ENCODE data around the gene CASP7. TPM values are rescaled to one million over a fixed set of nuclear protein-coding genes. Genes with fewer than 3 reads are reported as not detected.

Gene CASP7
- total RNA-seq, 4 donors from 2014 or later = 34.0 to 233 (median 101) TPM

DNA sequence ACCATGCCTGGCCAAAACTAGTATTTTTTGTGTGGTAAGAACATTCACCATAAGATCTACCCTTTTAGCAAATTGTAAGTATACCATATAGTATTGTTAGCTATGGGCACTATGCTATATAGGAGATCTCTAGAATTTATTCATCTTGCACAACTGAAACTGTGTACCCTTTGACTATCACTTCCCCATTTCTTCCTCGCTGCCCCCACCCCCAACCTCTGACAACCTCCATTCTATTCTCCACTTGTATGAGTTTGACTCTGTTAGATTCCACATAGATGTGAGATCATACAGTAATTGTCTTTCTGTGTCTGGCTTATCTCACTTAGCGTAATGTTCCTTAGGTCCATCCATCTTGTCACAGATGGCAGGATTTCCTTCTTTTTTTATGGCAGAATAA lies 3.6 kb downstream of the CASP7 start:
- peaks cover 3 to 32% (median 19%) of the 10 kb centered on the region in 4 donors for H3K4me1 ChIP-seq
- no peak overlapping the region for H3K27ac ChIP-seq
- H3K36me3 ChIP-seq = no peaks in the 10 kb centered on the region
- H3K27me3 ChIP-seq = no peaks in the 10 kb centered on the region
- intact Hi-C loops (cut with DNase I; ENCODE audit: low total_unique reads) (no loop called here), in situ Hi-C loops (cut with MboI; ENCODE audit: low pct_ligation_motif_present in 1 of 4, low pct_unique_long_range_greater_than_20kb in 1 of 4, low sequenced_read_pairs in 3 of 4) (no loop called here)
- no peak for DNase-seq
- 85 to 87% methylated on average over 2 of the region's 2 CpGs for WGBS, 2 donors (ENCODE audit: low coverage in 1 of 2)
- no peak for TF ChIP-seq EP300 (IDR thresholded peaks at IDR 0.05; ENCODE audit: low read depth)
- no peak for TF ChIP-seq POLR2A (IDR thresholded peaks at IDR 0.05)
- TF ChIP-seq CTCF (IDR thresholded peaks at IDR 0.05) = no peak
- TF ChIP-seq POLR2AphosphoS5 (IDR thresholded peaks at IDR 0.05) = no peak
- no peak overlapping the region for H3K4me3 ChIP-seq
- H3K9me3 ChIP-seq = peaks cover 3 to 11% of the 10 kb centered on the region in 2 donors

- Histone ChIP-seq H3K36me3 (no peaks in the 10 kb centered on the region), H3K27me3 (no peaks in the 10 kb centered on the region), H3K9me3 (peaks cover 3 to 11% of the 10 kb centered on the region in 2 donors), H3K4me1 (peaks cover 3 to 43% (median 17%) of the 10 kb centered on the region in 4 donors), H3K4me3 (no peak overlapping the region), H3K27ac (peak overlapping the region in 2 of 4 donors; percentile 2 to 47)
- TF ChIP-seq CTCF (IDR thresholded peaks at IDR 0.05) = no peak
- no peak for TF ChIP-seq POLR2AphosphoS5 (IDR thresholded peaks at IDR 0.05)
- TF ChIP-seq EP300 (IDR thresholded peaks at IDR 0.05; ENCODE audit: low read depth) = no peak
- TF ChIP-seq POLR2A (IDR thresholded peaks at IDR 0.05) = no peak
- in situ Hi-C loops (cut with MboI; ENCODE audit: low pct_ligation_motif_present in 1 of 4, low pct_unique_long_range_greater_than_20kb in 1 of 4, low sequenced_read_pairs in 3 of 4) (no loop called here), intact Hi-C loops (cut with DNase I; ENCODE audit: low total_unique reads) (no loop called here)
- WGBS, 2 donors (ENCODE audit: low coverage in 1 of 2) = 64 to 80% methylated on average over 2 to 3 of the region's 3 CpGs
- no peak for DNase-seq
Measured at GRCh38 chr10:113686028-113686427, 6.3 kb downstream of the CASP7 start.

- DNase-seq = no peak
- intact Hi-C loops (cut with DNase I; ENCODE audit: low total_unique reads) (no loop called here), in situ Hi-C loops (cut with MboI; ENCODE audit: low pct_ligation_motif_present in 1 of 4, low pct_unique_long_range_greater_than_20kb in 1 of 4, low sequenced_read_pairs in 3 of 4) (no loop called here)
- Histone ChIP-seq H3K4me3 (no peak overlapping the region), H3K27me3 (no peaks in the 10 kb centered on the region), H3K27ac (no peak overlapping the region), H3K36me3 (no peaks in the 10 kb centered on the region), H3K9me3 (peaks cover 3 to 11% of the 10 kb centered on the region in 2 donors), H3K4me1 (peaks cover 0 to 33% (median 11%) of the 10 kb centered on the region in 4 donors)
- TF ChIP-seq POLR2A (IDR thresholded peaks at IDR 0.05) (no peak), EP300 (IDR thresholded peaks at IDR 0.05; ENCODE audit: low read depth) (no peak), POLR2AphosphoS5 (IDR thresholded peaks at IDR 0.05) (no peak), CTCF (IDR thresholded peaks at IDR 0.05) (no peak)
- WGBS, 2 donors (ENCODE audit: low coverage in 1 of 2) = 86 to 98% methylated on average over 4 of the region's 4 CpGs
Measured at GRCh38 chr10:113687037-113687436, 7.3 kb downstream of the CASP7 start.

- Histone ChIP-seq H3K27me3 (no peaks in the 10 kb centered on the region), H3K4me3 (no peak overlapping the region), H3K27ac (no peak overlapping the region), H3K9me3 (peaks cover 14 to 15% of the 10 kb centered on the region in 2 donors), H3K36me3 (peaks cover 0 to 6% (median 0%) of the 10 kb centered on the region in 4 donors), H3K4me1 (peaks cover 0 to 26% (median 9%) of the 10 kb centered on the region in 4 donors)
- TF ChIP-seq CTCF (IDR thresholded peaks at IDR 0.05) = no peak
- TF ChIP-seq POLR2AphosphoS5 (IDR thresholded peaks at IDR 0.05) = no peak
- no peak for TF ChIP-seq POLR2A (IDR thresholded peaks at IDR 0.05)
- TF ChIP-seq EP300 (IDR thresholded peaks at IDR 0.05; ENCODE audit: low read depth) = no peak
- in situ Hi-C loops (cut with MboI; ENCODE audit: low pct_ligation_motif_present in 1 of 4, low pct_unique_long_range_greater_than_20kb in 1 of 4, low sequenced_read_pairs in 3 of 4) = no loop called here
- intact Hi-C loops (cut with DNase I; ENCODE audit: low total_unique reads) = no loop called here
- no peak for DNase-seq
- WGBS, 2 donors (ENCODE audit: low coverage in 1 of 2) = 74 to 82% methylated on average over 1 of the region's 1 CpG
Measured at GRCh38 chr10:113689057-113689456, 9.3 kb downstream of the CASP7 start.
